Brain microvascular endothelial cell (primary cell): Measurements from ENCODE around the gene TIMM9.

Experiments used
- DNase-seq: peaks from one replicate; pipeline ENCODE4 v3.0.0-alpha.2; 2020
- H3K27ac ChIP-seq: fragments of 250-450 bp; sonication (Bioruptor Pico); 2 replicates; pipeline ENCODE4 v1.5.1; 2020; ENCODE audit warnings: mild to moderate bottlenecking, moderate library complexity
- H3K27me3 ChIP-seq: fragments of 250-450 bp; sonication (Bioruptor Pico); replicated peaks from 2 replicates; pipeline ENCODE4 v1.5.1; 2020; ENCODE audit warnings: mild to moderate bottlenecking
- H3K36me3 ChIP-seq: fragments of 250-450 bp; sonication (Bioruptor Pico); replicated peaks from 2 replicates; pipeline ENCODE4 v1.5.1; 2020; ENCODE audit warnings: mild to moderate bottlenecking
- H3K4me3 ChIP-seq: 2 replicates; pipeline ENCODE4 v1.5.1; 2011; ENCODE audit warnings: low read depth, mild to moderate bottlenecking, control low read depth, low read length, moderate library complexity
- in situ Hi-C: cut with HindIII; loops from 2 replicates; pipeline ENCODE4 v1.10.0; 2017; ENCODE audit warnings: low sequenced_read_pairs, low pct_ligation_motif_present
- TF ChIP-seq, protein P1 (sequence below): IDR thresholded peaks from 2 replicates; pipeline ENCODE4 v1.5.1; 2011; ENCODE audit warnings: low read depth, mild to moderate bottlenecking, moderate library complexity, low read length, control low read depth, inconsistent platforms; ENCODE audit errors: missing control alignments

The TIMM9 gene, protein sequence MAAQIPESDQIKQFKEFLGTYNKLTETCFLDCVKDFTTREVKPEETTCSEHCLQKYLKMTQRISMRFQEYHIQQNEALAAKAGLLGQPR

DNA sequence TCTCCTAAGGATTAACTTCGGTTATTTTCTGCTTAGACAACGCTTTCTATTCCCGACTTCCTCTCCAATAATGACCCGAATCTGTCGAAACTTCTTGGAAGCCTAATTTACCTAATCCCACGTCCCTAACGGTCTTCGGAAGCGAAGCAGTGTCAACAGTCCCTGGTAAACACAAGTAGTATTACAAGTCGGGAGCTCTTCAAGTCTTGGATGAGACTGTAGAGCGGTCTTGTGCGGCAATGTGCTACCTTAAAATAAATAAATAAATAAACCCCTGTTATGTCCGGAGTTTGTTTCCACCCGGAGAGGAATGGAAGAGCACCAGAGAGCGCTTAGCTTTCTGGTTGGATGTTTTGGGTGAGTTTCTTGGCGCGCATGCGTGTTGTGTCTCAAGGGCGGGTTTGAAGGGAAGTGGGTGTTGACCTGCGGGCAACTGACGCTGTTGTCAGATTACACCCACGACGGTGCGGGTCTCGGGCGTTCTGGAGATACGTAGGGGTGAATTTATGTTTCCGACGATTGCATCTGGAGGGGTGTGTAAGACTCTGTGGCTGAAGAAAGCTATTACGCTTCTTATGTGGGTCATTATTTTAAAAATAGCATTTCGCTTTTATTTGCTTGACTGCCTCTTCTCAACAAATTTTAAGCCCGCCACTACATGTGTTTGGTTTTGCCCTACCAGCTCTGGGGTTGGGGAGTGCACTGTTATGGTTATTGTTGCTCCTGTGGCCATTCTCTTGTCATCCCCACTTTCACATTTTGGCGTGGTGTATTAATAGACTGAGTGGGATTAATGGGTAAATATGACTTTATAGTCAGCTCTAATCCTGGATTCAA is at the start of gene TIMM9, which contains the start of gene KIAA0586:
TIMM9 (minus strand) TSS at position 251 of the 837 bp plus-strand sequence. CDS start 15,586 bp downstream, outside the sequence.
KIAA0586 (plus strand) TSS at position 439 of the 837 bp plus-strand sequence. CDS start 546 bp downstream, outside the sequence.
- H3K4me3 ChIP-seq = peak within 1 kb of the TSS; percentile 63
- H3K36me3 ChIP-seq = peaks cover 7% of the 10 kb centered on the region
- in situ Hi-C loops = no loop called here
- peak; percentile 98 for DNase-seq
- TF ChIP-seq, protein P1, sequence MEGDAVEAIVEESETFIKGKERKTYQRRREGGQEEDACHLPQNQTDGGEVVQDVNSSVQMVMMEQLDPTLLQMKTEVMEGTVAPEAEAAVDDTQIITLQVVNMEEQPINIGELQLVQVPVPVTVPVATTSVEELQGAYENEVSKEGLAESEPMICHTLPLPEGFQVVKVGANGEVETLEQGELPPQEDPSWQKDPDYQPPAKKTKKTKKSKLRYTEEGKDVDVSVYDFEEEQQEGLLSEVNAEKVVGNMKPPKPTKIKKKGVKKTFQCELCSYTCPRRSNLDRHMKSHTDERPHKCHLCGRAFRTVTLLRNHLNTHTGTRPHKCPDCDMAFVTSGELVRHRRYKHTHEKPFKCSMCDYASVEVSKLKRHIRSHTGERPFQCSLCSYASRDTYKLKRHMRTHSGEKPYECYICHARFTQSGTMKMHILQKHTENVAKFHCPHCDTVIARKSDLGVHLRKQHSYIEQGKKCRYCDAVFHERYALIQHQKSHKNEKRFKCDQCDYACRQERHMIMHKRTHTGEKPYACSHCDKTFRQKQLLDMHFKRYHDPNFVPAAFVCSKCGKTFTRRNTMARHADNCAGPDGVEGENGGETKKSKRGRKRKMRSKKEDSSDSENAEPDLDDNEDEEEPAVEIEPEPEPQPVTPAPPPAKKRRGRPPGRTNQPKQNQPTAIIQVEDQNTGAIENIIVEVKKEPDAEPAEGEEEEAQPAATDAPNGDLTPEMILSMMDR = no peak
- peak within 1 kb of the TSS; percentile 97 for H3K27ac ChIP-seq
- no peaks in the 10 kb centered on the region for H3K27me3 ChIP-seq

DNA sequence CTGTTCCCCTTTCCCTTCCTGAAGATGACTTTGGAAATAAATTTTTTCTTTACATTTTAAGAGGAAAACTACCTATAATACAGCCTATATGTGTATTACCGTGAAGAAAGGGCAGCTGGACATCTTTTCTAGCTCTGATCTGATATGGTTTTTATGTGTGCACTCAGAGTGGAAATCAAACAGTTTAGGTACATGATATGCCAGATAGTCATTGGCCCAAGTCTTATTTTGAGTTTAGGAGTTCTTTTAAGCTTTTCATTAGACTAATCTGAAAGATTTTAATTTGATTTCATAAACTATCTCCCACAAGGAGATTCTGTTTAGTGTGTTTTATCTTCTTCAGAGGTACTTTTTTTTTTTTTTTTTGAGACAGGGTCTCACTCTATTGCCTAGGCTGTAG is 49.0 kb upstream of the TIMM9 start:
- Histone ChIP-seq H3K36me3 (peaks cover 6% of the 10 kb centered on the region), H3K27me3 (no peaks in the 10 kb centered on the region), H3K4me3 (no peak overlapping the region), H3K27ac (no peak overlapping the region)
- in situ Hi-C loops = no loop called here
- DNase-seq = no peak
- TF ChIP-seq, protein P1 = no peak

DNA sequence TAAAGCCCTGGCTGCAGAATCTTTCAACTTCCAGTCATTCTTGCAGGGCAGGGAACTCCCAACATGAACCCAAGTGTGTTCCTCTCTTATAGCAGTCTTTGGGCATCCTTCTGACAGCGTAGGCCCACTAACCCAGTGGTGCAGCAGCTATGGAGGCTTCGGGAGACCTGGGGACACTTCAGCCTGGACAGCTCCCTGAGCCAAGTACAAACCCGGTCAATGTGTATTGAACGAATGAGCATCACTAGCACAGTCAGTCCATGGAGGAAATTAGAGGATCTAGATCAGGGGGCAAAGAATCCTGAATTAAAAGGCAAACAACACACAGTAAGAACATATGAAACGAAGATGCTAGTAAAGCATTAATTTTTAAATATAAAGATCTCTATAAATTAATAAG is 42.0 kb upstream of the TIMM9 start:
- Histone ChIP-seq H3K4me3 (no peak overlapping the region), H3K27ac (no peak overlapping the region), H3K27me3 (no peaks in the 10 kb centered on the region), H3K36me3 (peaks cover 11% of the 10 kb centered on the region)
- in situ Hi-C loops = no loop called here
- TF ChIP-seq, protein P1 = no peak
- DNase-seq = no peak

DNA sequence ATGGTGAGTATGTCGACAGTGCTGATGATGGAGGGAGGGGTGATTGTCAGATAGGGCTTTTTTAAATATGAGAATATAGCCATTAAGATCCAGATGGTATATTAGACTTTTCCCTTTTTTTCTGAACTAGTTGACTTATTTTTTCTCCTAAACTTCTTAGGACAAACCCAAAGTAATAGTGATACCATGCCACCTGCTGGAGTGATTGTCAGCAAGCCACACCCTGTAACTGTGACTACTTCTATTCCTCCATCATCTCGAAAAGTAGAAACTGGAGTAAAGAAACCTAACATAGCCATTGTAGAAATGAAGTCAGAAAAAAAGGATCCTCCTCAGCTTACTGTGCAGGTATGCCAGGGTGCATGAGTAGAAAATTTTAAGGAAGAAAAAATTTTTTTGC is 40.2 kb upstream of the TIMM9 start:
- TF ChIP-seq, protein P1 = no peak
- Histone ChIP-seq H3K27ac (no peak overlapping the region), H3K4me3 (no peak overlapping the region), H3K27me3 (no peaks in the 10 kb centered on the region), H3K36me3 (peaks cover 11% of the 10 kb centered on the region)
- no peak for DNase-seq
- in situ Hi-C loops = no loop called here

DNA sequence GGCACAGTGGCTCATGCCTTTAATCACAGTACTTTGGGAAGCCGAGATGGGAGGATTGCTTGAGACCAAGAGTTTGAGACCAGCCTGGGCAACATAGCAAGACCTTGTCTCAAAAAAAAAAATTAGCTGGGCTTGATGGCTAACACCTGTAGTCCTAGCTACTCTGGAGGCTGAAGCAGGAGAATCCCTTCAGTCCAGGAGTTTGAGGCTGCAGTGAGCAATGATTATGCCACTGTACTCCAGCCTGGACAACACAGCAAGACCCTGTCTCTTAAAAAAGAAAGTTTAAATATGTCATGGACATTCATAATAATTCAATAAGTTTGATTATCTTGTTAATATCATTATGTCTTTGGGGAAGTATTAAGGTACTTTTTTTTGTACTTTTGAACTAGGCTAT is 39.1 kb upstream of the TIMM9 start:
- Histone ChIP-seq H3K36me3 (peaks cover 11% of the 10 kb centered on the region), H3K27ac (no peak overlapping the region), H3K27me3 (no peaks in the 10 kb centered on the region), H3K4me3 (no peak overlapping the region)
- no peak for DNase-seq
- TF ChIP-seq, protein P1 = no peak
- in situ Hi-C loops = no loop called here
